ENCODE measurements around the gene CDK1. TPM values are rescaled to one million over a fixed set of nuclear protein-coding genes. Genes with fewer than 3 reads are reported as not detected.
"Not testable (repeated sequence)": the region's sequence is repeated elsewhere in the genome, so short reads cannot be mapped to it uniquely, and the experiment has no call there.

Gene CDK1
- total RNA-seq, 2 experiments from 2014 or later = 155 to 156 TPM

- H4K20me1 ChIP-seq (ENCODE audit: insufficient read depth, low read length) = no peaks in the 10 kb centered on the region
- H3K36me3 ChIP-seq (ENCODE audit: insufficient read depth, low read length) = no peaks in the 10 kb centered on the region
- CTCF ChIA-PET (ENCODE audit: unreplicated experiment) = no interaction called here
- H3K79me2 ChIP-seq (ENCODE audit: insufficient read depth, low read depth, low read length) = no peaks in the 10 kb centered on the region
- H3K4me1 ChIP-seq (ENCODE audit: insufficient read depth, low read length, poor library complexity, severe bottlenecking) = no peaks in the 10 kb centered on the region
- H3K4me2 ChIP-seq (ENCODE audit: low read length) = no peak overlapping the region
- no peaks in the 10 kb centered on the region for H3K9me2 ChIP-seq (ENCODE audit: insufficient read depth, low read length)
- no TSS peak for BruUV-seq (replicated peaks)
- TF ChIP-seq EZH2phosphoT487 (IDR thresholded peaks at IDR 0.05; ENCODE audit: borderline replicate concordance, low read depth, low read length) = no peak
- TF ChIP-seq CTCF (conservative IDR thresholded peaks at IDR 0.05; ENCODE audit: low read length) = no peak
- H3K27ac ChIP-seq (ENCODE audit: low read depth, low read length, poor library complexity, severe bottlenecking) = no peak overlapping the region
- no peaks in the 10 kb centered on the region for H3K9me3 ChIP-seq (ENCODE audit: low read length)
- no peak overlapping the region for H2AFZ ChIP-seq (ENCODE audit: low read length)
- intact Hi-C loops (cut with micrococcal nuclease; ENCODE audit: unreplicated experiment) = no loop called here
- POLR2A ChIA-PET = interaction anchor here (1.0 kb wide), 1 partner anchor 12 kb away, joined by 3 read pairs; no protein-coding TSS in a partner anchor
- no peak overlapping the region for H3K4me3 ChIP-seq (ENCODE audit: low read depth, low read length, poor library complexity, severe bottlenecking)
- no peak for DNase-seq (ENCODE audit: low spot score)
These were observed 56.1 kb downstream of the CDK1 start for GRCh38 chr10:60834401-60834800.

- H3K27ac ChIP-seq (ENCODE audit: low read depth, low read length, poor library complexity, severe bottlenecking) = no peak overlapping the region
- no peak overlapping the region for H2AFZ ChIP-seq (ENCODE audit: low read length)
- H3K4me3 ChIP-seq (ENCODE audit: low read depth, low read length, poor library complexity, severe bottlenecking) = no peak overlapping the region
- no peaks in the 10 kb centered on the region for H3K36me3 ChIP-seq (ENCODE audit: insufficient read depth, low read length)
- intact Hi-C loops (cut with micrococcal nuclease; ENCODE audit: unreplicated experiment) = no loop called here
- no peaks in the 10 kb centered on the region for H3K9me3 ChIP-seq (ENCODE audit: low read length)
- H4K20me1 ChIP-seq (ENCODE audit: insufficient read depth, low read length) = no peaks in the 10 kb centered on the region
- H3K4me2 ChIP-seq (ENCODE audit: low read length) = no peak overlapping the region
- DNase-seq (ENCODE audit: low spot score) = no peak
- no peaks in the 10 kb centered on the region for H3K79me2 ChIP-seq (ENCODE audit: insufficient read depth, low read depth, low read length)
- BruUV-seq (replicated peaks) = no TSS peak
- ChIA-PET POLR2A (no interaction called here), CTCF (ENCODE audit: unreplicated experiment) (no interaction called here)
- H3K9me2 ChIP-seq (ENCODE audit: insufficient read depth, low read length) = no peaks in the 10 kb centered on the region
- TF ChIP-seq EZH2phosphoT487 (IDR thresholded peaks at IDR 0.05; ENCODE audit: borderline replicate concordance, low read depth, low read length) = no peak
- no peak for TF ChIP-seq CTCF (conservative IDR thresholded peaks at IDR 0.05; ENCODE audit: low read length)
- H3K4me1 ChIP-seq (ENCODE audit: insufficient read depth, low read length, poor library complexity, severe bottlenecking) = no peaks in the 10 kb centered on the region
These were observed 56.8 kb downstream of the CDK1 start for GRCh38 chr10:60835049-60835448.

GRCh38 chr10:60841227-60841626, 62.9 kb downstream of the CDK1 start:
- H3K79me2 ChIP-seq (ENCODE audit: insufficient read depth, low read depth, low read length); H3K36me3 ChIP-seq (ENCODE audit: insufficient read depth, low read length); H2AFZ ChIP-seq (ENCODE audit: low read length); H3K27ac ChIP-seq (ENCODE audit: low read depth, low read length, poor library complexity, severe bottlenecking); H4K20me1 ChIP-seq (ENCODE audit: insufficient read depth, low read length); H3K9me2 ChIP-seq (ENCODE audit: insufficient read depth, low read length); BruUV-seq (replicated peaks); H3K4me1 ChIP-seq (ENCODE audit: insufficient read depth, low read length, poor library complexity, severe bottlenecking); H3K4me2 ChIP-seq (ENCODE audit: low read length); intact Hi-C loops (cut with micrococcal nuclease; ENCODE audit: unreplicated experiment); DNase-seq (ENCODE audit: low spot score); H3K9me3 ChIP-seq (ENCODE audit: low read length); H3K4me3 ChIP-seq (ENCODE audit: low read depth, low read length, poor library complexity, severe bottlenecking): not testable (repeated sequence)
- ChIA-PET CTCF (ENCODE audit: unreplicated experiment) (interaction anchor here (0.6 kb wide), 1 partner anchor 36 kb away, joined by 3 read pairs; no protein-coding TSS in a partner anchor), POLR2A (interaction anchor here (0.7 to 1.3 kb wide), 3 partner anchors 18 to 34 kb away, joined by 3 to 4 read pairs (median 4); no protein-coding TSS in a partner anchor)

Data from OCI-LY7 (cell line).